Measurements from ENCODE around the gene TMEM131. TPM values are rescaled to one million over a fixed set of nuclear protein-coding genes. Genes with fewer than 3 reads are reported as not detected.

Gene TMEM131
- total RNA-seq, 1 donor from 2014 or later = 20.0 TPM

DNA sequence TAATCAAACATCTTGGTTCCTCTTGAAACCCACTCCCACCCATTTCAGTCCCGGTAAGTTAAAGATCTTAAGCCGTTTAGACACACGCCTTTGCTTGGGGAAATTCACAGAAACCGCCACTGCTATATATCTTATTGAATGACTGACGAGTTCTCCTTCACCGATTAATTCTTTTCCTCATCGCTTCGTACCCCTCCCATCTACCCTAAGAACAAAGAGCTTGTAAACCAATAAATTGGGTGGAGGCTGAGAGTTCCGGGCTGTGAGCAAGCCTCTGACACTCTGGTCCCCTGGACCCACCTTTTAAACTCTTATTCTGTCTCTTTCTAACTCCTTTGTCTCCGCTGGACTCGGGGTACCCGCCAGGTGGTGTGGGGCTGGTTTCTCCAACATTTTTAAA lies 30.6 kb downstream of the TMEM131 start:
- TF ChIP-seq CTCF (IDR thresholded peaks at IDR 0.05) = no peak

GRCh38 chr2:97963880-97964279 lies 31.9 kb downstream of the TMEM131 start:
- Histone ChIP-seq H3K27ac (no peak overlapping the region), H3K4me3 (no peak overlapping the region), H3K4me1 (peaks cover 0 to 3% of the 10 kb centered on the region in 2 donors), H3K27me3 (no peaks in the 10 kb centered on the region), H3K9me3 (no peaks in the 10 kb centered on the region), H3K36me3 (no peaks in the 10 kb centered on the region)
- intact Hi-C loops (cut with DNase I) = no loop called here
- DNase-seq (ENCODE audit: low spot score in 2 of 2) = no peak
- TF ChIP-seq CTCF (IDR thresholded peaks at IDR 0.05) = no peak

More for the DNA sequence above, 30.6 kb downstream of the TMEM131 start:
- Histone ChIP-seq H3K27ac (no peak overlapping the region), H3K9me3 (no peaks in the 10 kb centered on the region), H3K36me3 (no peaks in the 10 kb centered on the region), H3K4me1 (peaks cover 4 to 5% of the 10 kb centered on the region in 2 donors), H3K4me3 (no peak overlapping the region), H3K27me3 (no peaks in the 10 kb centered on the region)
- DNase-seq (ENCODE audit: low spot score in 2 of 2) = no peak
- intact Hi-C loops (cut with DNase I) = no loop called here

- H3K36me3 ChIP-seq = no peaks in the 10 kb centered on the region
- no peak overlapping the region for H3K4me3 ChIP-seq
- H3K9me3 ChIP-seq = no peaks in the 10 kb centered on the region
- DNase-seq (ENCODE audit: low spot score in 2 of 2) = no peak
- H3K4me1 ChIP-seq = peaks cover 0 to 3% of the 10 kb centered on the region in 2 donors
- H3K27me3 ChIP-seq = no peaks in the 10 kb centered on the region
- H3K27ac ChIP-seq = no peak overlapping the region
- intact Hi-C loops (cut with DNase I) = no loop called here
- no peak for TF ChIP-seq CTCF (IDR thresholded peaks at IDR 0.05)
Measured at GRCh38 chr2:97963079-97963406, 32.7 kb downstream of the TMEM131 start.

DNA sequence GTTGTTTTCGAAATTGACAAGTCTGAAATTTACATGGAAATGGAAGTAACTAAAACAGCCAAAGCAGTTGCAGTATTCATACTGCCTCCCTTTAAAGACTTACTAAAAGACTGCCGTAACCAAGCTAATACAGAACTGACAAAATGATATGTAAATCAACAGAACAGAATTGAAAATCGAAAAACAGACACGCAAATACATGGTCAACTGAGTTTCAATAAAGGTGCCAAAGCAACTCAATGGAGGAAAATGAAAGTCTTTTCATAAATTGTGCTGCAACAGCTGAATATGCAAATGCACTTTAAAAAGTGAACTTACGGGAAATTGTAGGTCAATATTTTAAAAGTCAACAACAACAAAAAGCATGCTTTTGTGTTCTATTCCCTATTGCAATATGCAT lies 34.2 kb downstream of the TMEM131 start:
- H3K27ac ChIP-seq = no peak overlapping the region
- no peaks in the 10 kb centered on the region for H3K27me3 ChIP-seq
- no peak overlapping the region for H3K4me3 ChIP-seq
- no peaks in the 10 kb centered on the region for H3K9me3 ChIP-seq
- no peak for TF ChIP-seq CTCF (IDR thresholded peaks at IDR 0.05)
- DNase-seq (ENCODE audit: low spot score in 2 of 2) = no peak
- peaks cover 0 to 5% of the 10 kb centered on the region in 2 donors for H3K4me1 ChIP-seq
- H3K36me3 ChIP-seq = no peaks in the 10 kb centered on the region
- intact Hi-C loops (cut with DNase I) = no loop called here

- Histone ChIP-seq H3K27ac (no peak overlapping the region), H3K4me3 (no peak overlapping the region), H3K4me1 (peaks cover 0 to 3% of the 10 kb centered on the region in 2 donors), H3K9me3 (no peaks in the 10 kb centered on the region), H3K27me3 (no peaks in the 10 kb centered on the region), H3K36me3 (no peaks in the 10 kb centered on the region)
- intact Hi-C loops (cut with DNase I) = no loop called here
- TF ChIP-seq CTCF (IDR thresholded peaks at IDR 0.05) = no peak
- DNase-seq (ENCODE audit: low spot score in 2 of 2) = no peak
Measured at GRCh38 chr2:97958184-97958583, 37.6 kb downstream of the TMEM131 start.

Measured in ascending aorta (tissue), 2 donors.